OCI-LY1 (cell line): ENCODE data around the gene CIAO1.

Experiments used
- H2AFZ ChIP-seq: fragments of 200-600 bp; sonication (generic), shearing (Covaris generic); 2 replicates; pipeline ENCODE4 v1.6.0; 2014; ENCODE audit warnings: antibody characterized with exemption, mild to moderate bottlenecking, low read length
- H3F3A ChIP-seq: fragments of 200-600 bp; sonication (generic), shearing (Covaris generic); 2 replicates; pipeline ENCODE4 v1.6.0; 2014; ENCODE audit warnings: mild to moderate bottlenecking, antibody characterized with exemption, low read length, moderate library complexity; ENCODE audit not compliant: insufficient read depth
- H3K27ac ChIP-seq: fragments of 200-600 bp; sonication (generic); 2 replicates; pipeline ENCODE4 v1.5.1; 2014; ENCODE audit warnings: low read length, mixed run types, mild to moderate bottlenecking, low read depth; ENCODE audit not compliant: poor library complexity, severe bottlenecking
- H3K27me3 ChIP-seq: fragments of 200-600 bp; sonication (generic); 2 replicates; pipeline ENCODE4 v1.6.0; 2014; ENCODE audit warnings: antibody characterized with exemption, mild to moderate bottlenecking, low read length, moderate library complexity; ENCODE audit not compliant: insufficient read depth
- H3K36me3 ChIP-seq: fragments of 200-600 bp; sonication (generic); 2 replicates; pipeline ENCODE4 v1.6.1; 2014; ENCODE audit warnings: mild to moderate bottlenecking, antibody characterized with exemption, low read length, moderate library complexity, mixed read lengths; ENCODE audit not compliant: insufficient read depth
- H3K4me1 ChIP-seq: fragments of 200-600 bp; sonication (generic); 2 replicates; pipeline ENCODE4 v1.5.1; 2014; ENCODE audit warnings: mild to moderate bottlenecking, low read length, moderate library complexity; ENCODE audit not compliant: insufficient read depth, severe bottlenecking
- H3K4me2 ChIP-seq: fragments of 200-600 bp; sonication (generic), shearing (Covaris generic); 2 replicates; pipeline ENCODE4 v1.6.1; 2014; ENCODE audit warnings: low read length
- H3K4me3 ChIP-seq: fragments of 200-600 bp; sonication (generic); 2 replicates; pipeline ENCODE4 v1.5.1; 2014; ENCODE audit warnings: low read length, low read depth, mild to moderate bottlenecking, mixed read lengths; ENCODE audit not compliant: poor library complexity, severe bottlenecking
- H3K79me2 ChIP-seq: fragments of 200-600 bp; shearing (Covaris generic); 2 replicates; pipeline ENCODE4 v1.6.1; 2016; ENCODE audit warnings: mixed run types, low read length, mixed read lengths; ENCODE audit not compliant: insufficient read depth
- H3K9ac ChIP-seq: fragments of 200-600 bp; sonication (generic), shearing (Covaris generic); 2 replicates; pipeline ENCODE4 v1.6.1; 2014; ENCODE audit warnings: mild to moderate bottlenecking, low read length, mixed read lengths
- H3K9me2 ChIP-seq: fragments of 200-600 bp; sonication (generic), shearing (Covaris generic); 2 replicates; pipeline ENCODE4 v1.6.1; 2014; ENCODE audit warnings: low read depth, mild to moderate bottlenecking, low read length, mixed read lengths
- H3K9me3 ChIP-seq: fragments of 200-600 bp; shearing (Covaris generic); 2 replicates; pipeline ENCODE4 v1.6.1; 2014; ENCODE audit warnings: low read length, mixed read lengths
- H4K20me1 ChIP-seq: fragments of 200-600 bp; sonication (generic), shearing (Covaris generic); 2 replicates; pipeline ENCODE4 v1.6.0; 2016; ENCODE audit warnings: mild to moderate bottlenecking, low read length; ENCODE audit not compliant: insufficient read depth
- EZH2 ChIP-seq: fragments of 200-600 bp; sonication (generic), shearing (Covaris generic); IDR thresholded peaks from 2 replicates; pipeline ENCODE4 v1.8.0; 2017; ENCODE audit warnings: borderline replicate concordance, mixed run types, mild to moderate bottlenecking, antibody characterized with exemption, low read length, moderate library complexity, mixed read lengths
- TF ChIP-seq, protein P1 (sequence below): fragments of 200-600 bp; sonication (generic), shearing (Covaris generic); IDR thresholded peaks from 2 replicates; pipeline ENCODE4 v1.5.1; 2017; ENCODE audit warnings: mild to moderate bottlenecking, antibody characterized with exemption, low read length, moderate library complexity, mixed read lengths

Gene CIAO1

DNA sequence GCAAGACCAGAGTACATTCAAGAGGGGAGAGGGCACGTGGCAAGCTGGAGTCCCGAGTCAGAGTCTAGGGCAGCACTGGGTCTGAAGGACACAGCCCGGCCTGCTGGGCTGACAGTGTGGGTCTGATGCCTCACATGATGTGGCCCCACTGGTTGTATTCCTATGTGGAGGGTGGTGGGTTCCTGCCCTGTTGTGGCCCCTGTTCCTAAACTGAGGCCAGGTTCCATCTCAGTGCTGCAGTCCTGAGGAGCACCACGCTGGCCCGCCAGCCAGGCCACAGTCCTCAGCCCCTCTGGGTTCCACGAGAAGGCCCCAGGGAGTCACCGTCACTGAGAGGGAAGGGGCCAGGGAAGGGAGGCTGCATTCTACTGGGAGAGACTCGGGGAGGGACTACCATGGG lies 13.5 kb upstream of the CIAO1 start:
- no peaks in the 10 kb centered on the region for H3K79me2 ChIP-seq
- no peak for TF ChIP-seq EZH2
- TF ChIP-seq, protein P1, sequence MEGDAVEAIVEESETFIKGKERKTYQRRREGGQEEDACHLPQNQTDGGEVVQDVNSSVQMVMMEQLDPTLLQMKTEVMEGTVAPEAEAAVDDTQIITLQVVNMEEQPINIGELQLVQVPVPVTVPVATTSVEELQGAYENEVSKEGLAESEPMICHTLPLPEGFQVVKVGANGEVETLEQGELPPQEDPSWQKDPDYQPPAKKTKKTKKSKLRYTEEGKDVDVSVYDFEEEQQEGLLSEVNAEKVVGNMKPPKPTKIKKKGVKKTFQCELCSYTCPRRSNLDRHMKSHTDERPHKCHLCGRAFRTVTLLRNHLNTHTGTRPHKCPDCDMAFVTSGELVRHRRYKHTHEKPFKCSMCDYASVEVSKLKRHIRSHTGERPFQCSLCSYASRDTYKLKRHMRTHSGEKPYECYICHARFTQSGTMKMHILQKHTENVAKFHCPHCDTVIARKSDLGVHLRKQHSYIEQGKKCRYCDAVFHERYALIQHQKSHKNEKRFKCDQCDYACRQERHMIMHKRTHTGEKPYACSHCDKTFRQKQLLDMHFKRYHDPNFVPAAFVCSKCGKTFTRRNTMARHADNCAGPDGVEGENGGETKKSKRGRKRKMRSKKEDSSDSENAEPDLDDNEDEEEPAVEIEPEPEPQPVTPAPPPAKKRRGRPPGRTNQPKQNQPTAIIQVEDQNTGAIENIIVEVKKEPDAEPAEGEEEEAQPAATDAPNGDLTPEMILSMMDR = no peak
- no peaks in the 10 kb centered on the region for H4K20me1 ChIP-seq
- H3F3A ChIP-seq = 0 out of 2 replicates have a peak, but pooled peaks cover 3% of the 10 kb centered on the region
- no peaks in the 10 kb centered on the region for H3K9me2 ChIP-seq
- H3K27ac ChIP-seq = no peak overlapping the region
- H3K9me3 ChIP-seq = no peaks in the 10 kb centered on the region
- no peak overlapping the region for H3K4me3 ChIP-seq
- peaks cover 7% of the 10 kb centered on the region for H3K4me1 ChIP-seq
- peaks cover 45% of the 10 kb centered on the region for H3K36me3 ChIP-seq
- H3K4me2 ChIP-seq = no peak overlapping the region
- H3K27me3 ChIP-seq = no peaks in the 10 kb centered on the region
- no peak overlapping the region for H3K9ac ChIP-seq
- H2AFZ ChIP-seq = no peak overlapping the region

DNA sequence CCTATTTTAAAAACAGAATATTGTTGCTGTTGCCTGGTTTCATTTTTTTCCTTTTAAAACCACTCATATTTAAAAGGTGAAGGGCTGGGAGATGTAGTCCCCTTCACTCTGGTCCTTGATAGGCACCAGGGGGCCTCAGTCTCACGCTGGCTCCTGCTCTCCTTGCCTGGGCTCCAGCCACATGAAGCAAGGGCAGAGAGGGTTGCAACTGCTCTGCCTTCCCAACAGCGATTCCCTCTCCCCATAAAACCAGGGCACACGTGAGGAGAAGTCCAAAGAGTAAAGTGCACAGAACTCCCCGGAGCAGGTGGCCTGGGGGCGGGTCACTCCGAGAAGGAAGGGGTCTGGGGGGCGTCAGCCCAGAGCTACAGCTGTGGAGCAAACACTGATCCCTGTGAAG lies 13.0 kb upstream of the CIAO1 start:
- Histone ChIP-seq H3K9ac (no peak overlapping the region), H3F3A (0 out of 2 replicates have a peak, but pooled peaks cover 3% of the 10 kb centered on the region), H3K79me2 (no peaks in the 10 kb centered on the region), H3K4me1 (peaks cover 9% of the 10 kb centered on the region), H3K4me3 (no peak overlapping the region), H3K36me3 (peaks cover 45% of the 10 kb centered on the region), H3K27me3 (no peaks in the 10 kb centered on the region), H3K9me2 (no peaks in the 10 kb centered on the region), H2AFZ (no peak overlapping the region), H3K4me2 (no peak overlapping the region), H3K27ac (no peak overlapping the region), H3K9me3 (no peaks in the 10 kb centered on the region), H4K20me1 (no peaks in the 10 kb centered on the region)
- TF ChIP-seq EZH2 = no peak
- TF ChIP-seq, protein P1 = no peak

DNA sequence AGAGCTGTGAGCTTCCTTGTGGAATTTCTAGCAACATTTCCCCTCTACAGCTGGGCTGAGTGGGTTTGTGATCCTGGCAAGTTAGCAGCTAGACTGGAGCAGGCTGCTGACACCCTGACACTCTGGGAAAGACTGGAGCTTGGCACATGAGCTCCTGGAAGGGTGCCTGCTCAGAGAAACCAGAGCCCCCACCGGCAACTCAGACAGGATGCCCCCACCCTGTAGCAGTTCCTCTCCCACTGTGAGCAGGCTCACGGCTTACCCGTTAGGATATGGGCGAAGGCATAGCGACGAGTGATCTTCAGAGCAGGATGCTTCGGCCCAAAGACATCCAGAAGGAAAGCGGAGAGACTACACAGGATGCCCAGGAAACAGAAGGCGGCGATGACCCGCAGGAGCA lies 11.5 kb upstream of the CIAO1 start:
- Histone ChIP-seq H3K27me3 (no peaks in the 10 kb centered on the region), H3K36me3 (peaks cover 57% of the 10 kb centered on the region), H3K4me1 (peaks cover 16% of the 10 kb centered on the region), H3K9me2 (no peaks in the 10 kb centered on the region), H3K9ac (no peak overlapping the region), H3K4me3 (no peak overlapping the region), H2AFZ (no peak overlapping the region), H3K4me2 (no peak overlapping the region), H3F3A (0 out of 2 replicates have a peak, but pooled peaks cover 3% of the 10 kb centered on the region), H3K9me3 (no peaks in the 10 kb centered on the region), H3K27ac (no peak overlapping the region), H4K20me1 (no peaks in the 10 kb centered on the region), H3K79me2 (no peaks in the 10 kb centered on the region)
- TF ChIP-seq, protein P1 = no peak
- no peak for TF ChIP-seq EZH2
